Gastrocnemius medialis (tissue), 4 donors: ENCODE measurements around the gene ZNF836. TPM values are rescaled to one million over a fixed set of nuclear protein-coding genes. Genes with fewer than 3 reads are reported as not detected.

ENCODE experiments used
- ATAC-seq, 2 donors: fragments of 150-250 bp; one replicate each; pipeline ENCODE4 v1.9.1; 2016
- DNase-seq, 2 donors: peaks; one replicate each; pipeline ENCODE4 v3.0.0-alpha.2; 2019
- H3K27ac ChIP-seq, 4 donors: fragments of 200-600 bp; sonication (generic); 1 replicate in 1 of 4; 2 replicates in 3 of 4; pipeline ENCODE4 v1.5.1; 2016 to 2018; ENCODE audit warnings: mild to moderate bottlenecking in 2 of 4, moderate library complexity in 1 of 4
- H3K27me3 ChIP-seq, 3 donors: fragments of 200-600 bp; sonication (generic) in 2 of 3; 1 replicate in 1 of 3; 2 replicates in 2 of 3; pipeline versions ENCODE4 v1.5.1 to v1.6.0; 2016 to 2019; ENCODE audit warnings: mild to moderate bottlenecking in 1 of 3, moderate library complexity in 1 of 3
- H3K36me3 ChIP-seq, 2 donors: fragments of 200-600 bp; sonication (generic) in 1 of 2; one replicate each; pipeline ENCODE4 v1.5.1; 2017 to 2018
- H3K4me1 ChIP-seq, 2 donors: fragments of 200-600 bp; sonication (generic) in 1 of 2; one replicate each; pipeline ENCODE4 v1.5.1; 2016 to 2017; ENCODE audit warnings: mild to moderate bottlenecking in 2 of 2
- H3K4me3 ChIP-seq, 4 donors: fragments of 200-600 bp; sonication (generic) in 3 of 4; 1 replicate in 1 of 4; 2 replicates in 3 of 4; pipeline ENCODE4 v1.5.1; 2016 to 2019; ENCODE audit warnings: mild to moderate bottlenecking in 2 of 4
- H3K9me3 ChIP-seq, 3 donors: fragments of 200-600 bp; sonication (generic) in 2 of 3; 1 replicate in 1 of 3; 2 replicates in 2 of 3; pipeline ENCODE4 v1.5.1; 2016 to 2019
- CTCF ChIP-seq, 5 experiments: fragments of 450-650 bp in 3 of 5; fragments of 200-600 bp in 2 of 5; sonication (generic) in 2 of 5; IDR thresholded peaks in 4 of 5; conservative IDR thresholded peaks in 1 of 5; 1 replicate in 4 of 5; 2 replicates in 1 of 5; pipeline ENCODE4 v1.5.1; 2016 to 2019; ENCODE audit warnings: antibody characterized with exemption in 5 of 5, mild to moderate bottlenecking in 3 of 5, moderate library complexity in 3 of 5
- POLR2A ChIP-seq, 2 donors: fragments of 450-650 bp; IDR thresholded peaks; one replicate each; pipeline ENCODE4 v1.6.1; 2017; ENCODE audit warnings: antibody characterized with exemption in 2 of 2, mild to moderate bottlenecking in 2 of 2, moderate library complexity in 2 of 2
- in situ Hi-C, 4 donors: fragments of 200-750 bp; cut with MboI; loops; one replicate each; pipeline versions ENCODE4 v1.15.0 to v1.8.0; 2017; ENCODE audit warnings: low sequenced_read_pairs in 4 of 4
- intact Hi-C: fragments of 100-400 bp; cut with DNase I; formaldehyde crosslinking; loops from one replicate; pipeline ENCODE4 v1.15.1; 2023; ENCODE audit warnings: low total_unique reads
- total RNA-seq, 4 donors: library from RNA; depleted of rRNA; stranded (reverse); fragments of >200 nt; gene quantifications; one replicate each; pipeline versions ENCODE4 v1.1.0 to v1.2.3, GENCODE V29; 2016

The ZNF836 gene
- total RNA-seq, 4 donors from 2014 or later = 1.2 to 4.9 (median 2.3) TPM

GRCh38 chr19:52216401-52216800 lies 45.0 kb upstream of the ZNF836 start:
- Histone ChIP-seq H3K27ac (no peak overlapping the region), H3K9me3 (no peaks in the 10 kb centered on the region), H3K4me3 (no peak overlapping the region), H3K4me1 (no peaks in the 10 kb centered on the region), H3K36me3 (peaks cover 14 to 100% of the 10 kb centered on the region in 2 donors), H3K27me3 (no peaks in the 10 kb centered on the region)
- no peak for DNase-seq
- in situ Hi-C loops (no loop called here), intact Hi-C loops (no loop called here)
- no peak for ATAC-seq
- no peak for TF ChIP-seq CTCF (IDR thresholded peaks at IDR 0.05 in 4 of 5, conservative IDR thresholded peaks at IDR 0.05 in 1 of 5)
- TF ChIP-seq POLR2A (IDR thresholded peaks at IDR 0.05) = no peak

- no peak for DNase-seq
Measured at GRCh38 chr19:52214241-52214640, 42.8 kb upstream of the ZNF836 start.

GRCh38 chr19:52212572-52213255 lies 41.3 kb upstream of the ZNF836 start:
- TF ChIP-seq CTCF (IDR thresholded peaks at IDR 0.05 in 4 of 5, conservative IDR thresholded peaks at IDR 0.05 in 1 of 5) (no peak), POLR2A (IDR thresholded peaks at IDR 0.05) (no peak)
- Histone ChIP-seq H3K4me3 (no peak overlapping the region), H3K36me3 (peaks cover 6 to 85% of the 10 kb centered on the region in 2 donors), H3K27ac (peak overlapping the region in 3 of 4 donors; percentile 52 to 62 (median 57)), H3K4me1 (peaks cover 0 to under 1% of the 10 kb centered on the region in 2 donors), H3K9me3 (no peaks in the 10 kb centered on the region), H3K27me3 (no peaks in the 10 kb centered on the region)
- intact Hi-C loops = no loop called here
- in situ Hi-C loops = no loop called here
- no peak for ATAC-seq
- DNase-seq = no peak

More at GRCh38 chr19:52214241-52214640, 42.8 kb upstream of the ZNF836 start:
- no peaks in the 10 kb centered on the region for H3K9me3 ChIP-seq
- H3K4me3 ChIP-seq = no peak overlapping the region
- H3K27ac ChIP-seq = no peak overlapping the region
- in situ Hi-C loops (no loop called here), intact Hi-C loops (no loop called here)
- no peak for TF ChIP-seq POLR2A (IDR thresholded peaks at IDR 0.05)
- peaks cover 14 to 93% of the 10 kb centered on the region in 2 donors for H3K36me3 ChIP-seq
- ATAC-seq = no peak
- no peaks in the 10 kb centered on the region for H3K27me3 ChIP-seq
- no peaks in the 10 kb centered on the region for H3K4me1 ChIP-seq

- H3K27ac ChIP-seq = peak overlapping the region in 3 of 4 donors; percentile 52 to 62 (median 57)
- H3K4me1 ChIP-seq = peaks cover 0 to 3% of the 10 kb centered on the region in 2 donors
- TF ChIP-seq POLR2A (IDR thresholded peaks at IDR 0.05) = no peak
- no peak overlapping the region for H3K4me3 ChIP-seq
- intact Hi-C loops = no loop called here
- peaks cover 6 to 84% of the 10 kb centered on the region in 2 donors for H3K36me3 ChIP-seq
- DNase-seq (no peak), ATAC-seq (peak in 1 of 2 donors; percentile 55)
- no peaks in the 10 kb centered on the region for H3K9me3 ChIP-seq
- H3K27me3 ChIP-seq = no peaks in the 10 kb centered on the region
- in situ Hi-C loops = no loop called here
Measured at GRCh38 chr19:52211926-52212571, 40.6 kb upstream of the ZNF836 start.

- Histone ChIP-seq H3K4me1 (peaks cover 0 to 12% of the 10 kb centered on the region in 2 donors), H3K36me3 (peaks cover 6 to 84% of the 10 kb centered on the region in 2 donors), H3K27me3 (no peaks in the 10 kb centered on the region), H3K9me3 (no peaks in the 10 kb centered on the region), H3K27ac (no peak overlapping the region), H3K4me3 (no peak overlapping the region)
- no peak for ATAC-seq
- intact Hi-C loops = no loop called here
- TF ChIP-seq CTCF (IDR thresholded peaks at IDR 0.05 in 4 of 5, conservative IDR thresholded peaks at IDR 0.05 in 1 of 5) (no peak), POLR2A (IDR thresholded peaks at IDR 0.05) (no peak)
- in situ Hi-C loops = no loop called here
- no peak for DNase-seq
Measured at GRCh38 chr19:52211203-52211602, 39.8 kb upstream of the ZNF836 start.
